ENCODE results near the gene WIPF3.

WIPF3 gene

GRCh38 chr7:29871787-29872398 is 65.6 kb downstream of the WIPF3 start:
- DNase-seq, result no peak
- Histone ChIP-seq H3K27me3 (peaks cover 9% of the 10 kb centered on the region; the same call in 1 of the 2 replicates), H3K36me3 (no peaks in the 10 kb centered on the region), H3K4me1 (no peaks in the 10 kb centered on the region), H3K4me3 (ENCODE audit: low read depth, low read length) (no peak overlapping the region), H3K9me3 (no peaks in the 10 kb centered on the region)
- TF ChIP-seq CTCF (IDR thresholded peaks at IDR 0.05; ENCODE audit: low read depth, low read length), result no peak

- Histone ChIP-seq H3K4me3 (ENCODE audit: low read depth, low read length) (no peak overlapping the region), H3K36me3 (no peaks in the 10 kb centered on the region), H3K9me3 (no peaks in the 10 kb centered on the region), H3K4me1 (no peaks in the 10 kb centered on the region), H3K27me3 (peaks cover 9% of the 10 kb centered on the region; the same call in 1 of the 2 replicates)
- no peak for TF ChIP-seq CTCF (IDR thresholded peaks at IDR 0.05; ENCODE audit: low read depth, low read length)
- DNase-seq, result no peak
Observed at GRCh38 chr7:29873644-29874294, 67.5 kb downstream of the WIPF3 start.

GRCh38 chr7:29875741-29876140 is 69.4 kb downstream of the WIPF3 start:
- Histone ChIP-seq H3K36me3 (no peaks in the 10 kb centered on the region), H3K4me3 (ENCODE audit: low read depth, low read length) (no peak overlapping the region), H3K9me3 (no peaks in the 10 kb centered on the region), H3K4me1 (no peaks in the 10 kb centered on the region), H3K27me3 (peaks cover 9% of the 10 kb centered on the region; the same call in 1 of the 2 replicates)
- TF ChIP-seq CTCF (IDR thresholded peaks at IDR 0.05; ENCODE audit: low read depth, low read length), result no peak
- DNase-seq, result no peak

GRCh38 chr7:29877196-29877595 is 70.9 kb downstream of the WIPF3 start:
- Histone ChIP-seq H3K36me3 (no peaks in the 10 kb centered on the region), H3K27me3 (no peaks in the 10 kb centered on the region; the same call in 1 of the 2 replicates), H3K4me3 (ENCODE audit: low read depth, low read length) (no peak overlapping the region), H3K4me1 (no peaks in the 10 kb centered on the region), H3K9me3 (no peaks in the 10 kb centered on the region)
- TF ChIP-seq CTCF (IDR thresholded peaks at IDR 0.05; ENCODE audit: low read depth, low read length), result no peak
- no peak for DNase-seq

GRCh38 chr7:29878081-29878688 is 71.9 kb downstream of the WIPF3 start:
- Histone ChIP-seq H3K4me3 (ENCODE audit: low read depth, low read length) (no peak overlapping the region), H3K4me1 (no peaks in the 10 kb centered on the region), H3K9me3 (no peaks in the 10 kb centered on the region), H3K27me3 (no peaks in the 10 kb centered on the region; the same call in 1 of the 2 replicates), H3K36me3 (no peaks in the 10 kb centered on the region)
- TF ChIP-seq CTCF (IDR thresholded peaks at IDR 0.05; ENCODE audit: low read depth, low read length), result peak; percentile 80
- peak; percentile 55 for DNase-seq

- DNase-seq, result no peak
- Histone ChIP-seq H3K4me1 (no peaks in the 10 kb centered on the region), H3K9me3 (no peaks in the 10 kb centered on the region), H3K27me3 (no peaks in the 10 kb centered on the region; the same call in 1 of the 2 replicates), H3K36me3 (no peaks in the 10 kb centered on the region), H3K4me3 (ENCODE audit: low read depth, low read length) (no peak overlapping the region)
- TF ChIP-seq CTCF (IDR thresholded peaks at IDR 0.05; ENCODE audit: low read depth, low read length), result no peak
Observed at GRCh38 chr7:29879609-29880008, 73.3 kb downstream of the WIPF3 start.

All from BE2C (cell line).